A549 (cell line): ENCODE data around the gene ISCA2.

ENCODE experiments used
- CBX2 ChIP-seq: fragments of 200-600 bp; sonication (generic); IDR thresholded peaks from 2 replicates; pipeline ENCODE4 v1.6.1; 2016; ENCODE audit warnings: low read depth, mild to moderate bottlenecking, borderline replicate concordance
- CTCF ChIP-seq: fragments of >200 bp; sonication (Bioruptor Twin); formaldehyde crosslinking; IDR thresholded peaks from 3 replicates; pipeline ENCODE4 v1.5.1; 2016
- KDM1A ChIP-seq: fragments of 200-600 bp; sonication (generic); IDR thresholded peaks from 2 replicates; pipeline ENCODE4 v1.6.1; 2016; ENCODE audit warnings: low read depth, mild to moderate bottlenecking
- MAX ChIP-seq: IDR thresholded peaks from 2 replicates; pipeline ENCODE4 v1.6.1; 2012
- NR3C1 ChIP-seq: fragments of >200 bp; sonication (Bioruptor Twin); formaldehyde crosslinking; IDR thresholded peaks from 3 replicates; pipeline ENCODE4 v1.6.1; 2017
- POLR2A ChIP-seq: IDR thresholded peaks from 2 replicates; pipeline ENCODE4 v1.6.1; 2012; ENCODE audit warnings: mild to moderate bottlenecking, low read length
- RCOR1 ChIP-seq: fragments of 150-350 bp; IDR thresholded peaks from 2 replicates; pipeline ENCODE4 v1.6.1; 2014; ENCODE audit warnings: antibody characterized with exemption, low read length, low read depth
- RNF2 ChIP-seq: fragments of 200-600 bp; sonication (generic); IDR thresholded peaks from 2 replicates; pipeline ENCODE4 v1.6.1; 2016; ENCODE audit warnings: low read depth, mild to moderate bottlenecking, antibody characterized with exemption, moderate library complexity, borderline replicate concordance
- ZFP36 ChIP-seq: fragments of 450-650 bp; IDR thresholded peaks from 2 replicates; pipeline ENCODE4 v1.6.1; 2014; ENCODE audit warnings: borderline replicate concordance; ENCODE audit not compliant: partially characterized antibody
- TF ChIP-seq, protein P1 (sequence below): fragments of 450-650 bp; IDR thresholded peaks from 2 replicates; pipeline ENCODE4 v1.6.1; 2014; ENCODE audit warnings: antibody characterized with exemption

DNA sequence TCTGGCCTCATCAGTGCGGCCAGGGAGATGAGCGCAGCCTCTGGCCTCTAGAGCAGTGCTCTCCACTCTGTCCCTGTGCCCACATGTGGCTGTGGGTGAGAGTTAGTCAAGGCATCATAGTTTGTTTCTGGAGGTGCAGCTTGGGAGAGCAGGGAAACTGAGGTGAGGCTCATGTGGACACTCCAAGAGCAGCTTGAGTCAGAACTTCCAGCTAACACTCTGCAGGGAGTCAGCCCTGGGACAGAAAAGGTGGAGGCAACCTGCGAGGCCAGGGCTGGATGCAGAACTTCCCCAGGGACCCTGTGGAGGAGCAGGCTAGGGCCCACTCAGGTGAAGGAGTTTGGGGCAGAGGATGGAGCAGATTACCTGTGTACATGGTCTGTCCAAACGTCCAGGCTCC, 10.8 kb downstream of the ISCA2 start:
- TF ChIP-seq CTCF, result no peak
- no peak for TF ChIP-seq KDM1A
- TF ChIP-seq, protein P1, sequence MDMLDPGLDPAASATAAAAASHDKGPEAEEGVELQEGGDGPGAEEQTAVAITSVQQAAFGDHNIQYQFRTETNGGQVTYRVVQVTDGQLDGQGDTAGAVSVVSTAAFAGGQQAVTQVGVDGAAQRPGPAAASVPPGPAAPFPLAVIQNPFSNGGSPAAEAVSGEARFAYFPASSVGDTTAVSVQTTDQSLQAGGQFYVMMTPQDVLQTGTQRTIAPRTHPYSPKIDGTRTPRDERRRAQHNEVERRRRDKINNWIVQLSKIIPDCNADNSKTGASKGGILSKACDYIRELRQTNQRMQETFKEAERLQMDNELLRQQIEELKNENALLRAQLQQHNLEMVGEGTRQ, result no peak
- no peak for TF ChIP-seq NR3C1
- TF ChIP-seq MAX, result no peak
- TF ChIP-seq POLR2A, result no peak
- TF ChIP-seq CBX2, result no peak
- no peak for TF ChIP-seq ZFP36
- no peak for TF ChIP-seq RCOR1
- no peak for TF ChIP-seq RNF2
